Measurements from ENCODE around the gene RAB32. TPM values are rescaled to one million over a fixed set of nuclear protein-coding genes. Genes with fewer than 3 reads are reported as not detected.
A peak's percentile ranks its signal among the peaks of the same experiment; 100 is the strongest.

RAB32 gene
- total RNA-seq, 1 experiment from 2014 or later = 112 TPM

GRCh38 chr6:146574211-146574610 is 30.6 kb downstream of the RAB32 start:
- in situ Hi-C loops (cut with HindIII; ENCODE audit: low sequenced_read_pairs) = no loop called here
- no peak for DNase-seq (ENCODE audit: low spot score)

GRCh38 chr6:146578054-146578453 is 34.4 kb downstream of the RAB32 start:
- DNase-seq (ENCODE audit: low spot score) = no peak
- in situ Hi-C loops (cut with HindIII; ENCODE audit: low sequenced_read_pairs) = no loop called here

GRCh38 chr6:146581968-146582367 is 38.3 kb downstream of the RAB32 start:
- no peak for DNase-seq (ENCODE audit: low spot score)
- in situ Hi-C loops (cut with HindIII; ENCODE audit: low sequenced_read_pairs) = no loop called here

GRCh38 chr6:146582857-146583256 is 39.2 kb downstream of the RAB32 start:
- peak; percentile 16 for DNase-seq (ENCODE audit: low spot score)
- in situ Hi-C loops (cut with HindIII; ENCODE audit: low sequenced_read_pairs) = no loop called here

- no peak for DNase-seq (ENCODE audit: low spot score)
- in situ Hi-C loops (cut with HindIII; ENCODE audit: low sequenced_read_pairs) = no loop called here
Measured at GRCh38 chr6:146583966-146584365, 40.3 kb downstream of the RAB32 start.

- no peak for DNase-seq (ENCODE audit: low spot score)
- in situ Hi-C loops (cut with HindIII; ENCODE audit: low sequenced_read_pairs) = no loop called here
Measured at GRCh38 chr6:146587459-146587858, 43.8 kb downstream of the RAB32 start.

GRCh38 chr6:146590492-146590891 is 46.9 kb downstream of the RAB32 start:
- DNase-seq (ENCODE audit: low spot score) = no peak
- in situ Hi-C loops (cut with HindIII; ENCODE audit: low sequenced_read_pairs) = no loop called here

- no peak for DNase-seq (ENCODE audit: low spot score)
- in situ Hi-C loops (cut with HindIII; ENCODE audit: low sequenced_read_pairs) = no loop called here
Measured at GRCh38 chr6:146592451-146592850, 48.8 kb downstream of the RAB32 start.

GRCh38 chr6:146593986-146594385 is 50.4 kb downstream of the RAB32 start:
- DNase-seq (ENCODE audit: low spot score) = no peak
- in situ Hi-C loops (cut with HindIII; ENCODE audit: low sequenced_read_pairs) = no loop called here

GRCh38 chr6:146594495-146594894 is 50.9 kb downstream of the RAB32 start:
- no peak for DNase-seq (ENCODE audit: low spot score)
- in situ Hi-C loops (cut with HindIII; ENCODE audit: low sequenced_read_pairs) = no loop called here

GRCh38 chr6:146595972-146596731 is 52.5 kb downstream of the RAB32 start:
- in situ Hi-C loops (cut with HindIII; ENCODE audit: low sequenced_read_pairs) = no loop called here
- no peak for DNase-seq (ENCODE audit: low spot score)

- peak; percentile 43 for DNase-seq (ENCODE audit: low spot score)
- in situ Hi-C loops (cut with HindIII; ENCODE audit: low sequenced_read_pairs) = no loop called here
Measured at GRCh38 chr6:146598772-146599405, 55.3 kb downstream of the RAB32 start, which contains the start of gene ADGB. Gene ADGB, plus strand, starts transcription at chr6:146598972. Its CDS starts 69 bp downstream, at chr6:146599041.

- no peak for DNase-seq (ENCODE audit: low spot score)
- in situ Hi-C loops (cut with HindIII; ENCODE audit: low sequenced_read_pairs) = no loop called here
Measured at GRCh38 chr6:146601352-146601751, 57.7 kb downstream of the RAB32 start.

- in situ Hi-C loops (cut with HindIII; ENCODE audit: low sequenced_read_pairs) = no loop called here
- DNase-seq (ENCODE audit: low spot score) = no peak
Measured at GRCh38 chr6:146602526-146602925, 58.9 kb downstream of the RAB32 start.

Other genes with a start within 250 kb of the RAB32 start
- not detected in 2 replicates for gene ADGB, start 55.1 kb downstream of the RAB32 start, total RNA-seq (2014; rRNA removed; shearing (Covaris generic))

Data from G401 (cell line).